Esophagus muscularis mucosa (tissue), 4 donors: ENCODE results near the gene SPTBN1. TPM values are rescaled to one million over a fixed set of nuclear protein-coding genes. Genes with fewer than 3 reads are reported as not detected.

ENCODE experiments used
- DNase-seq: peaks from one replicate; pipeline ENCODE4 v3.0.0-alpha.2; 2017; ENCODE audit errors: extremely low spot score
- H3K27ac ChIP-seq, 4 donors: fragments of 200-600 bp; sonication (generic); replicated peaks in 1 of 4; 1 replicate in 3 of 4; 2 replicates in 1 of 4; pipeline ENCODE4 v1.5.1; 2016 to 2019; ENCODE audit warnings: mild to moderate bottlenecking in 1 of 4
- H3K27me3 ChIP-seq, 4 donors: fragments of 200-600 bp; sonication (generic); one replicate each; pipeline versions ENCODE4 v1.5.1 to v1.6.0; 2016 to 2019
- H3K36me3 ChIP-seq, 4 donors: fragments of 200-600 bp; sonication (generic); one replicate each; pipeline ENCODE4 v1.5.1; 2016 to 2019
- H3K4me1 ChIP-seq, 4 donors: fragments of 200-600 bp; sonication (generic); one replicate each; pipeline ENCODE4 v1.5.1; 2016 to 2019
- H3K4me3 ChIP-seq, 4 donors: fragments of 200-600 bp; sonication (generic); 1 replicate in 2 of 4; 2 replicates in 2 of 4; pipeline ENCODE4 v1.5.1; 2016 to 2019; ENCODE audit warnings: mild to moderate bottlenecking in 4 of 4, moderate library complexity in 1 of 4
- H3K9me3 ChIP-seq, 4 donors: fragments of 200-600 bp; sonication (generic); 1 replicate in 3 of 4; 2 replicates in 1 of 4; pipeline ENCODE4 v1.5.1; 2016 to 2019
- CTCF ChIP-seq, 3 experiments: fragments of 200-600 bp in 2 of 3; fragments of 450-650 bp in 1 of 3; sonication (generic) in 2 of 3; IDR thresholded peaks; one replicate each; pipeline ENCODE4 v1.5.1; 2017 to 2019; ENCODE audit warnings: antibody characterized with exemption in 3 of 3, mild to moderate bottlenecking in 2 of 3, moderate library complexity in 1 of 3
- EP300 ChIP-seq: sonication (generic); formaldehyde crosslinking; IDR thresholded peaks from one replicate; pipeline ENCODE4 v1.6.1; 2017; ENCODE audit warnings: antibody characterized with exemption
- POLR2A ChIP-seq: fragments of 450-650 bp; IDR thresholded peaks from one replicate; pipeline ENCODE4 v1.6.1; 2017; ENCODE audit warnings: antibody characterized with exemption, moderate library complexity, mild to moderate bottlenecking, low read depth
- POLR2AphosphoS5 ChIP-seq, 2 donors: sonication (generic); formaldehyde crosslinking; IDR thresholded peaks; one replicate each; pipeline ENCODE4 v1.6.1; 2017; ENCODE audit warnings: antibody characterized with exemption in 2 of 2
- WGBS: methylation state at CpG from one replicate; pipeline ENCODE4 v1.1.5; 2018; 5-methylcytosine and 5-hydroxymethylcytosine counted together
- intact Hi-C: fragments of 100-400 bp; cut with DNase I; formaldehyde crosslinking; loops from one replicate; pipeline ENCODE4 v1.15.1; 2023
- total RNA-seq, 4 donors: library from RNA; depleted of rRNA; stranded (reverse); fragments of >200 nt; gene quantifications; one replicate each; pipeline versions ENCODE4 v1.1.0 to v1.2.1, GENCODE V29; 2016

SPTBN1 gene
- total RNA-seq, 4 donors from 2014 or later, result 465 to 600 (median 547) TPM

- intact Hi-C loops, result no loop called here
- no peak overlapping the region for H3K27ac ChIP-seq
- no peaks in the 10 kb centered on the region for H3K36me3 ChIP-seq
- WGBS, result 89% methylated on average over 5 of the region's 5 CpGs
- no peaks in the 10 kb centered on the region for H3K9me3 ChIP-seq
- no peak overlapping the region for H3K4me3 ChIP-seq
- no peaks in the 10 kb centered on the region for H3K27me3 ChIP-seq
- DNase-seq, result no peak
- no peak for TF ChIP-seq CTCF (IDR thresholded peaks at IDR 0.05)
- no peak for TF ChIP-seq POLR2AphosphoS5 (IDR thresholded peaks at IDR 0.05)
- TF ChIP-seq EP300, result no peak
- no peak for TF ChIP-seq POLR2A
- H3K4me1 ChIP-seq, result peaks cover 2 to 16% (median 12%) of the 10 kb centered on the region in 4 donors
Observed at GRCh38 chr2:54411801-54412354, 44.2 kb upstream of the SPTBN1 start.

- DNase-seq, result no peak
- no peak for TF ChIP-seq EP300
- peak; percentile 27 to 31 for TF ChIP-seq POLR2AphosphoS5 (IDR thresholded peaks at IDR 0.05)
- no peak for TF ChIP-seq POLR2A
- no peak for TF ChIP-seq CTCF (IDR thresholded peaks at IDR 0.05)
- intact Hi-C loops, result no loop called here
- Histone ChIP-seq H3K36me3 (no peaks in the 10 kb centered on the region), H3K9me3 (no peaks in the 10 kb centered on the region), H3K4me3 (no peak overlapping the region), H3K27me3 (no peaks in the 10 kb centered on the region), H3K27ac (peak overlapping the region; percentile 34 to 56 (median 40)), H3K4me1 (peaks cover 15 to 20% (median 20%) of the 10 kb centered on the region in 4 donors)
- WGBS, result 67% methylated on average over 9 of the region's 9 CpGs
Observed at GRCh38 chr2:54416166-54416813, 39.8 kb upstream of the SPTBN1 start.

- WGBS, result 88% methylated on average over 1 of the region's 1 CpG
- TF ChIP-seq POLR2A, result no peak
- no peak for TF ChIP-seq POLR2AphosphoS5 (IDR thresholded peaks at IDR 0.05)
- TF ChIP-seq EP300, result no peak
- no peak for TF ChIP-seq CTCF (IDR thresholded peaks at IDR 0.05)
- peak overlapping the region; percentile 34 to 56 (median 40) for H3K27ac ChIP-seq
Observed at GRCh38 chr2:54416938-54417337, 39.2 kb upstream of the SPTBN1 start.

GRCh38 chr2:54417577-54417976 is 38.5 kb upstream of the SPTBN1 start:
- Histone ChIP-seq H3K4me1 (peaks cover 15 to 20% (median 20%) of the 10 kb centered on the region in 4 donors), H3K27me3 (no peaks in the 10 kb centered on the region), H3K36me3 (no peaks in the 10 kb centered on the region), H3K9me3 (no peaks in the 10 kb centered on the region), H3K4me3 (no peak overlapping the region), H3K27ac (peak overlapping the region in 1 of 4 donors; percentile 46)
- intact Hi-C loops, result no loop called here
- WGBS, result 96% methylated on average over 2 of the region's 2 CpGs
- TF ChIP-seq CTCF (IDR thresholded peaks at IDR 0.05) (no peak), POLR2A (no peak), EP300 (no peak), POLR2AphosphoS5 (IDR thresholded peaks at IDR 0.05) (no peak)
- no peak for DNase-seq

More at GRCh38 chr2:54416938-54417337, 39.2 kb upstream of the SPTBN1 start:
- intact Hi-C loops, result no loop called here
- Histone ChIP-seq H3K4me1 (peaks cover 15 to 20% (median 20%) of the 10 kb centered on the region in 4 donors), H3K9me3 (no peaks in the 10 kb centered on the region), H3K4me3 (no peak overlapping the region), H3K27me3 (no peaks in the 10 kb centered on the region), H3K36me3 (no peaks in the 10 kb centered on the region)
- DNase-seq, result no peak
